ENCODE measurements around the gene SLC38A2.

SLC38A2 gene

GRCh38 chr12:46379352-46379751, 6.8 kb upstream of the SLC38A2 start:
- Histone ChIP-seq H3K27me3 (ENCODE audit: insufficient read depth, low read length, poor library complexity, severe bottlenecking) (no peaks in the 10 kb centered on the region), H3K36me3 (ENCODE audit: insufficient read depth, low read length) (no peaks in the 10 kb centered on the region), H3K4me1 (ENCODE audit: insufficient read depth, low read length, poor library complexity, severe bottlenecking) (peaks cover 44% of the 10 kb centered on the region), H3K4me2 (ENCODE audit: low read depth, low read length, poor library complexity, severe bottlenecking) (no peak overlapping the region), H3K9me2 (replicated peaks; ENCODE audit: low read depth, low read length) (no peaks in the 10 kb centered on the region), H4K20me1 (ENCODE audit: insufficient read depth, low read length, poor library complexity, severe bottlenecking) (no peaks in the 10 kb centered on the region), H3K9ac (ENCODE audit: low read depth, low read length, poor library complexity, severe bottlenecking) (no peak overlapping the region), H3K79me2 (ENCODE audit: insufficient read depth, low read length) (peaks cover 5% of the 10 kb centered on the region), H3K9me3 (ENCODE audit: insufficient read depth, low read depth, low read length) (no peaks in the 10 kb centered on the region), H2AFZ (ENCODE audit: low read length) (no peak overlapping the region), H3F3A (ENCODE audit: low read depth) (no peaks in the 10 kb centered on the region), H3K4me3 (ENCODE audit: low read length, poor library complexity, severe bottlenecking) (no peak overlapping the region)
- TF ChIP-seq, protein P1, sequence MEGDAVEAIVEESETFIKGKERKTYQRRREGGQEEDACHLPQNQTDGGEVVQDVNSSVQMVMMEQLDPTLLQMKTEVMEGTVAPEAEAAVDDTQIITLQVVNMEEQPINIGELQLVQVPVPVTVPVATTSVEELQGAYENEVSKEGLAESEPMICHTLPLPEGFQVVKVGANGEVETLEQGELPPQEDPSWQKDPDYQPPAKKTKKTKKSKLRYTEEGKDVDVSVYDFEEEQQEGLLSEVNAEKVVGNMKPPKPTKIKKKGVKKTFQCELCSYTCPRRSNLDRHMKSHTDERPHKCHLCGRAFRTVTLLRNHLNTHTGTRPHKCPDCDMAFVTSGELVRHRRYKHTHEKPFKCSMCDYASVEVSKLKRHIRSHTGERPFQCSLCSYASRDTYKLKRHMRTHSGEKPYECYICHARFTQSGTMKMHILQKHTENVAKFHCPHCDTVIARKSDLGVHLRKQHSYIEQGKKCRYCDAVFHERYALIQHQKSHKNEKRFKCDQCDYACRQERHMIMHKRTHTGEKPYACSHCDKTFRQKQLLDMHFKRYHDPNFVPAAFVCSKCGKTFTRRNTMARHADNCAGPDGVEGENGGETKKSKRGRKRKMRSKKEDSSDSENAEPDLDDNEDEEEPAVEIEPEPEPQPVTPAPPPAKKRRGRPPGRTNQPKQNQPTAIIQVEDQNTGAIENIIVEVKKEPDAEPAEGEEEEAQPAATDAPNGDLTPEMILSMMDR (conservative IDR thresholded peaks at IDR 0.05; ENCODE audit: low read length) = no peak
- TF ChIP-seq EZH2phosphoT487 (IDR thresholded peaks at IDR 0.05; ENCODE audit: borderline replicate concordance) = no peak

GRCh38 chr12:46378530-46378929, 6.0 kb upstream of the SLC38A2 start:
- H3K9ac ChIP-seq (ENCODE audit: low read depth, low read length, poor library complexity, severe bottlenecking) = no peak overlapping the region
- H3K27me3 ChIP-seq (ENCODE audit: insufficient read depth, low read length, poor library complexity, severe bottlenecking) = no peaks in the 10 kb centered on the region
- H3K9me2 ChIP-seq (replicated peaks; ENCODE audit: low read depth, low read length) = no peaks in the 10 kb centered on the region
- no peak overlapping the region for H2AFZ ChIP-seq (ENCODE audit: low read length)
- H3K9me3 ChIP-seq (ENCODE audit: insufficient read depth, low read depth, low read length) = no peaks in the 10 kb centered on the region
- TF ChIP-seq, protein P1 (conservative IDR thresholded peaks at IDR 0.05; ENCODE audit: low read length) = no peak
- no peak for TF ChIP-seq EZH2phosphoT487 (IDR thresholded peaks at IDR 0.05; ENCODE audit: borderline replicate concordance)
- H3K4me2 ChIP-seq (ENCODE audit: low read depth, low read length, poor library complexity, severe bottlenecking) = no peak overlapping the region
- H3F3A ChIP-seq (ENCODE audit: low read depth) = no peaks in the 10 kb centered on the region
- no peak overlapping the region for H3K4me3 ChIP-seq (ENCODE audit: low read length, poor library complexity, severe bottlenecking)
- H3K79me2 ChIP-seq (ENCODE audit: insufficient read depth, low read length) = peaks cover under 1% of the 10 kb centered on the region; the same call in 1 of the 2 replicates
- H4K20me1 ChIP-seq (ENCODE audit: insufficient read depth, low read length, poor library complexity, severe bottlenecking) = no peaks in the 10 kb centered on the region
- H3K36me3 ChIP-seq (ENCODE audit: insufficient read depth, low read length) = no peaks in the 10 kb centered on the region
- peaks cover 46% of the 10 kb centered on the region for H3K4me1 ChIP-seq (ENCODE audit: insufficient read depth, low read length, poor library complexity, severe bottlenecking)

GRCh38 chr12:46377678-46378077, 5.1 kb upstream of the SLC38A2 start:
- Histone ChIP-seq H3F3A (ENCODE audit: low read depth) (no peaks in the 10 kb centered on the region), H3K4me1 (ENCODE audit: insufficient read depth, low read length, poor library complexity, severe bottlenecking) (peaks cover 49% of the 10 kb centered on the region), H3K36me3 (ENCODE audit: insufficient read depth, low read length) (no peaks in the 10 kb centered on the region), H3K9ac (ENCODE audit: low read depth, low read length, poor library complexity, severe bottlenecking) (no peak overlapping the region), H3K79me2 (ENCODE audit: insufficient read depth, low read length) (peaks cover 9% of the 10 kb centered on the region), H4K20me1 (ENCODE audit: insufficient read depth, low read length, poor library complexity, severe bottlenecking) (no peaks in the 10 kb centered on the region), H3K9me2 (replicated peaks; ENCODE audit: low read depth, low read length) (no peaks in the 10 kb centered on the region), H3K9me3 (ENCODE audit: insufficient read depth, low read depth, low read length) (no peaks in the 10 kb centered on the region), H3K4me2 (ENCODE audit: low read depth, low read length, poor library complexity, severe bottlenecking) (no peak overlapping the region), H3K27me3 (ENCODE audit: insufficient read depth, low read length, poor library complexity, severe bottlenecking) (no peaks in the 10 kb centered on the region), H3K4me3 (ENCODE audit: low read length, poor library complexity, severe bottlenecking) (no peak overlapping the region), H2AFZ (ENCODE audit: low read length) (no peak overlapping the region)
- TF ChIP-seq, protein P1 (conservative IDR thresholded peaks at IDR 0.05; ENCODE audit: low read length) = no peak
- no peak for TF ChIP-seq EZH2phosphoT487 (IDR thresholded peaks at IDR 0.05; ENCODE audit: borderline replicate concordance)
